Measurements from ENCODE around the gene RSPH10B.
"Not testable (repeated sequence)": the region's sequence is repeated elsewhere in the genome, so short reads cannot be mapped to it uniquely, and the experiment has no call there.

The RSPH10B gene

GRCh38 chr7:5903002-5903401 is 67.5 kb downstream of the RSPH10B start:
- not testable (repeated sequence) for ATAC-seq (ENCODE audit: low read depth); H3K9me3 ChIP-seq (ENCODE audit: severe bottlenecking); H3K4me3 ChIP-seq (ENCODE audit: severe bottlenecking); H3K36me3 ChIP-seq (ENCODE audit: low read depth); H3K27ac ChIP-seq (ENCODE audit: poor library complexity, severe bottlenecking); H3K4me1 ChIP-seq (ENCODE audit: insufficient read depth, poor library complexity, severe bottlenecking); DNase-seq (ENCODE audit: low spot score); H3K27me3 ChIP-seq (ENCODE audit: insufficient read depth, poor library complexity, severe bottlenecking)

- H3K4me3 ChIP-seq (ENCODE audit: severe bottlenecking), result peak within 1 kb of the TSS; percentile 25
- ATAC-seq (ENCODE audit: low read depth), result peak; percentile 94
- not testable (repeated sequence) for DNase-seq (ENCODE audit: low spot score); H3K9me3 ChIP-seq (ENCODE audit: severe bottlenecking); H3K27ac ChIP-seq (ENCODE audit: poor library complexity, severe bottlenecking); H3K27me3 ChIP-seq (ENCODE audit: insufficient read depth, poor library complexity, severe bottlenecking); H3K4me1 ChIP-seq (ENCODE audit: insufficient read depth, poor library complexity, severe bottlenecking); H3K36me3 ChIP-seq (ENCODE audit: low read depth)
Measured at GRCh38 chr7:5898480-5899224, 71.8 kb downstream of the RSPH10B start, which contains the start of gene CCZ1. Gene CCZ1, plus strand, starts transcription at chr7:5898733. Its CDS starts 67 bp downstream, at chr7:5898800.

- not testable (repeated sequence) for DNase-seq (ENCODE audit: low spot score); H3K27me3 ChIP-seq (ENCODE audit: insufficient read depth, poor library complexity, severe bottlenecking); H3K4me1 ChIP-seq (ENCODE audit: insufficient read depth, poor library complexity, severe bottlenecking); H3K36me3 ChIP-seq (ENCODE audit: low read depth); H3K4me3 ChIP-seq (ENCODE audit: severe bottlenecking); H3K9me3 ChIP-seq (ENCODE audit: severe bottlenecking); H3K27ac ChIP-seq (ENCODE audit: poor library complexity, severe bottlenecking); ATAC-seq (ENCODE audit: low read depth)
Measured at GRCh38 chr7:5897369-5897919, 73.0 kb downstream of the RSPH10B start.

GRCh38 chr7:5892498-5892897 is 78.0 kb downstream of the RSPH10B start:
- Histone ChIP-seq H3K27me3 (ENCODE audit: insufficient read depth, poor library complexity, severe bottlenecking) (no peaks in the 10 kb centered on the region), H3K9me3 (ENCODE audit: severe bottlenecking) (no peaks in the 10 kb centered on the region)

GRCh38 chr7:5890244-5890643 is 80.2 kb downstream of the RSPH10B start:
- H3K4me3 ChIP-seq (ENCODE audit: severe bottlenecking); H3K4me1 ChIP-seq (ENCODE audit: insufficient read depth, poor library complexity, severe bottlenecking); DNase-seq (ENCODE audit: low spot score); H3K9me3 ChIP-seq (ENCODE audit: severe bottlenecking); ATAC-seq (ENCODE audit: low read depth); H3K27ac ChIP-seq (ENCODE audit: poor library complexity, severe bottlenecking); H3K36me3 ChIP-seq (ENCODE audit: low read depth); H3K27me3 ChIP-seq (ENCODE audit: insufficient read depth, poor library complexity, severe bottlenecking): not testable (repeated sequence)

More at GRCh38 chr7:5892498-5892897, 78.0 kb downstream of the RSPH10B start:
- ATAC-seq (ENCODE audit: low read depth), result no peak
- no peaks in the 10 kb centered on the region for H3K36me3 ChIP-seq (ENCODE audit: low read depth)
- no peak for DNase-seq (ENCODE audit: low spot score)
- no peak overlapping the region for H3K27ac ChIP-seq (ENCODE audit: poor library complexity, severe bottlenecking)
- no peak for TF ChIP-seq CTCF (IDR thresholded peaks at IDR 0.05; ENCODE audit: poor library complexity, severe bottlenecking)
- H3K4me1 ChIP-seq (ENCODE audit: insufficient read depth, poor library complexity, severe bottlenecking), result no peaks in the 10 kb centered on the region
- H3K4me3 ChIP-seq (ENCODE audit: severe bottlenecking), result no peak overlapping the region

- H3K27me3 ChIP-seq (ENCODE audit: insufficient read depth, poor library complexity, severe bottlenecking); H3K4me1 ChIP-seq (ENCODE audit: insufficient read depth, poor library complexity, severe bottlenecking); H3K4me3 ChIP-seq (ENCODE audit: severe bottlenecking); H3K27ac ChIP-seq (ENCODE audit: poor library complexity, severe bottlenecking); H3K36me3 ChIP-seq (ENCODE audit: low read depth); H3K9me3 ChIP-seq (ENCODE audit: severe bottlenecking); DNase-seq (ENCODE audit: low spot score); ATAC-seq (ENCODE audit: low read depth): not testable (repeated sequence)
Measured at GRCh38 chr7:5888021-5888420, 82.5 kb downstream of the RSPH10B start.

GRCh38 chr7:5884431-5884830 is 86.1 kb downstream of the RSPH10B start:
- not testable (repeated sequence) for DNase-seq (ENCODE audit: low spot score); H3K36me3 ChIP-seq (ENCODE audit: low read depth)

GRCh38 chr7:5880106-5880505 is 90.4 kb downstream of the RSPH10B start:
- not testable (repeated sequence) for H3K4me3 ChIP-seq (ENCODE audit: severe bottlenecking); H3K36me3 ChIP-seq (ENCODE audit: low read depth); H3K27me3 ChIP-seq (ENCODE audit: insufficient read depth, poor library complexity, severe bottlenecking); H3K4me1 ChIP-seq (ENCODE audit: insufficient read depth, poor library complexity, severe bottlenecking); H3K9me3 ChIP-seq (ENCODE audit: severe bottlenecking); H3K27ac ChIP-seq (ENCODE audit: poor library complexity, severe bottlenecking); ATAC-seq (ENCODE audit: low read depth); DNase-seq (ENCODE audit: low spot score)

More at GRCh38 chr7:5884431-5884830, 86.1 kb downstream of the RSPH10B start:
- H3K27me3 ChIP-seq (ENCODE audit: insufficient read depth, poor library complexity, severe bottlenecking); H3K4me1 ChIP-seq (ENCODE audit: insufficient read depth, poor library complexity, severe bottlenecking); H3K4me3 ChIP-seq (ENCODE audit: severe bottlenecking); H3K27ac ChIP-seq (ENCODE audit: poor library complexity, severe bottlenecking); ATAC-seq (ENCODE audit: low read depth); H3K9me3 ChIP-seq (ENCODE audit: severe bottlenecking): not testable (repeated sequence)

GRCh38 chr7:5879591-5879990 is 90.9 kb downstream of the RSPH10B start:
- not testable (repeated sequence) for H3K4me3 ChIP-seq (ENCODE audit: severe bottlenecking); H3K27ac ChIP-seq (ENCODE audit: poor library complexity, severe bottlenecking); H3K4me1 ChIP-seq (ENCODE audit: insufficient read depth, poor library complexity, severe bottlenecking); H3K27me3 ChIP-seq (ENCODE audit: insufficient read depth, poor library complexity, severe bottlenecking); ATAC-seq (ENCODE audit: low read depth); H3K36me3 ChIP-seq (ENCODE audit: low read depth); H3K9me3 ChIP-seq (ENCODE audit: severe bottlenecking); DNase-seq (ENCODE audit: low spot score)

Measured in RWPE2 (cell line).